Chondrocyte (in vitro differentiated cells): ENCODE results near the gene TYW5. TPM values are rescaled to one million over a fixed set of nuclear protein-coding genes. Genes with fewer than 3 reads are reported as not detected.
A peak's percentile ranks its signal among the peaks of the same experiment; 100 is the strongest.

Experiments used
- DNase-seq: peaks from one replicate; pipeline ENCODE4 v3.0.0; 2021; ENCODE audit warnings: mixed read lengths, low spot score
- H3K27ac Mint-ChIP-seq: one replicate; pipeline ENCODE4 v1.8.0; 2021; ENCODE audit warnings: mild to moderate bottlenecking, moderate library complexity, mixed read lengths; ENCODE audit not compliant: unreplicated experiment
- H3K27me3 Mint-ChIP-seq: 2 replicates; pipeline ENCODE4 v1.8.0; 2021; ENCODE audit warnings: low read depth, mixed read lengths
- H3K36me3 Mint-ChIP-seq: 2 replicates; pipeline ENCODE4 v1.8.0; 2021; ENCODE audit warnings: low read depth, mixed read lengths
- H3K4me1 Mint-ChIP-seq: 2 replicates; pipeline ENCODE4 v1.8.0; 2021; ENCODE audit warnings: low read depth, mild to moderate bottlenecking, mixed read lengths
- H3K4me3 Mint-ChIP-seq: one replicate; pipeline ENCODE4 v1.8.0; 2021; ENCODE audit warnings: mild to moderate bottlenecking, moderate library complexity, mixed read lengths; ENCODE audit not compliant: unreplicated experiment
- H3K9me3 Mint-ChIP-seq: 2 replicates; pipeline ENCODE4 v1.8.0; 2021; ENCODE audit warnings: low read depth, mixed read lengths
- CTCF ChIP-seq: fragments of 200-600 bp; sonication (generic); IDR thresholded peaks from 2 replicates; pipeline ENCODE4 v1.5.0; 2021; ENCODE audit warnings: antibody characterized with exemption, mild to moderate bottlenecking, moderate library complexity
- total RNA-seq: library from RNA; stranded (reverse); gene quantifications from 3 replicates; pipeline ENCODE4 v1.2.1, GENCODE V29; 2021

Gene TYW5
- total RNA-seq, 1 donor from 2014 or later: 6.0 TPM

- no peak overlapping the region for H3K27ac Mint-ChIP-seq
- no peak for TF ChIP-seq CTCF
Measured at GRCh38 chr2:199983534-199983933, 28.2 kb upstream of the TYW5 start.

GRCh38 chr2:199982126-199982843 is 27.0 kb upstream of the TYW5 start:
- TF ChIP-seq CTCF: no peak

More at GRCh38 chr2:199983534-199983933, 28.2 kb upstream of the TYW5 start:
- Mint-ChIP-seq H3K4me3 (no peak overlapping the region), H3K9me3 (no peaks in the 10 kb centered on the region), H3K27me3 (no peaks in the 10 kb centered on the region), H3K4me1 (peaks cover 28% of the 10 kb centered on the region), H3K36me3 (no peaks in the 10 kb centered on the region)
- DNase-seq: no peak

GRCh38 chr2:199979832-199980628 is 24.7 kb upstream of the TYW5 start:
- peaks cover 43% of the 10 kb centered on the region for H3K4me1 Mint-ChIP-seq
- no peaks in the 10 kb centered on the region for H3K27me3 Mint-ChIP-seq
- no peaks in the 10 kb centered on the region for H3K36me3 Mint-ChIP-seq
- H3K4me3 Mint-ChIP-seq: peak overlapping the region; percentile 52
- DNase-seq: no peak
- peaks cover 7% of the 10 kb centered on the region for H3K9me3 Mint-ChIP-seq
- TF ChIP-seq CTCF: peak; percentile 100
- H3K27ac Mint-ChIP-seq: peak overlapping the region; percentile 87

More at GRCh38 chr2:199982126-199982843, 27.0 kb upstream of the TYW5 start:
- H3K27ac Mint-ChIP-seq: peak overlapping the region; percentile 67
- H3K36me3 Mint-ChIP-seq: no peaks in the 10 kb centered on the region
- DNase-seq: no peak
- H3K4me3 Mint-ChIP-seq: no peak overlapping the region
- no peaks in the 10 kb centered on the region for H3K27me3 Mint-ChIP-seq
- peaks cover 41% of the 10 kb centered on the region for H3K4me1 Mint-ChIP-seq
- no peaks in the 10 kb centered on the region for H3K9me3 Mint-ChIP-seq

GRCh38 chr2:199979398-199979797 is 24.1 kb upstream of the TYW5 start:
- DNase-seq: no peak
- Mint-ChIP-seq H3K4me1 (peaks cover 46% of the 10 kb centered on the region), H3K4me3 (no peak overlapping the region), H3K27me3 (no peaks in the 10 kb centered on the region), H3K9me3 (peaks cover 7% of the 10 kb centered on the region), H3K36me3 (no peaks in the 10 kb centered on the region), H3K27ac (no peak overlapping the region)
- no peak for TF ChIP-seq CTCF

GRCh38 chr2:199977984-199978415 is 22.7 kb upstream of the TYW5 start:
- DNase-seq: no peak
- peaks cover 53% of the 10 kb centered on the region for H3K4me1 Mint-ChIP-seq
- H3K36me3 Mint-ChIP-seq: no peaks in the 10 kb centered on the region
- TF ChIP-seq CTCF: no peak
- H3K27ac Mint-ChIP-seq: peak overlapping the region; percentile 72
- no peaks in the 10 kb centered on the region for H3K27me3 Mint-ChIP-seq
- no peak overlapping the region for H3K4me3 Mint-ChIP-seq
- peaks cover 7% of the 10 kb centered on the region for H3K9me3 Mint-ChIP-seq
